DND-41 (cell line): Measurements from ENCODE around the gene CGB3.

ENCODE experiments used
- CTCF ChIP-seq: IDR thresholded peaks from 2 replicates; pipeline ENCODE4 v1.5.1; 2012; ENCODE audit warnings: borderline replicate concordance, low read length, moderate library complexity, mild to moderate bottlenecking; ENCODE audit not compliant: poor library complexity, severe bottlenecking; ENCODE audit errors: extremely low read depth
- EZH2 ChIP-seq: IDR thresholded peaks from 3 replicates; pipeline ENCODE4 v1.6.1; 2012; ENCODE audit warnings: borderline replicate concordance, low read depth, mild to moderate bottlenecking, moderate library complexity, low read length, inconsistent platforms; ENCODE audit not compliant: severe bottlenecking

- TF ChIP-seq CTCF (no peak), EZH2 (no peak)
Observed at GRCh38 chr19:49059053-49059452, 34.9 kb upstream of the CGB3 start.
